T-helper 22 cell (primary cell): ENCODE data around the gene DYSF.

Experiments used
- DNase-seq: peaks from one replicate; pipeline ENCODE4 v3.0.0-alpha.2; 2020; ENCODE audit warnings: low read depth

Gene DYSF

DNA sequence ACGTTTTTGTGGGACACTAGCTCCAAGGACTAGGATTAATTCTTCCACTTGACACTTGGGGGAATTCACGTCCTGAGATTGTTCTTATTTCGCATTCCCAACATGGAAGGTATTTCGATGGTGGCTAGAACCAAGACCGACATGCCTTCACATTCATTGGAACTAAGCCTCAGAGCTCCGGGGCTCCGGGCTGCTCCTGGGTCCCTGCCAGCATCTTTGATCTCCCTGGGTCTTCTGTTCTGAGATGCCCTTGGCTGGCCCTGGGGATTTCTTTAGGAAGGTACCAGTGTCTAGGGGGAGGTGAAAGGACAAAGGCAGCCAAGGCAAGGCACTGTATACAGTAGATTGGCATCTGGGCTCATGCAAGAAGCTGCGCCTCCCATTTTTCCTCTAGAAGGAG is 76.8 kb downstream of the DYSF start:
- DNase-seq = no peak

DNA sequence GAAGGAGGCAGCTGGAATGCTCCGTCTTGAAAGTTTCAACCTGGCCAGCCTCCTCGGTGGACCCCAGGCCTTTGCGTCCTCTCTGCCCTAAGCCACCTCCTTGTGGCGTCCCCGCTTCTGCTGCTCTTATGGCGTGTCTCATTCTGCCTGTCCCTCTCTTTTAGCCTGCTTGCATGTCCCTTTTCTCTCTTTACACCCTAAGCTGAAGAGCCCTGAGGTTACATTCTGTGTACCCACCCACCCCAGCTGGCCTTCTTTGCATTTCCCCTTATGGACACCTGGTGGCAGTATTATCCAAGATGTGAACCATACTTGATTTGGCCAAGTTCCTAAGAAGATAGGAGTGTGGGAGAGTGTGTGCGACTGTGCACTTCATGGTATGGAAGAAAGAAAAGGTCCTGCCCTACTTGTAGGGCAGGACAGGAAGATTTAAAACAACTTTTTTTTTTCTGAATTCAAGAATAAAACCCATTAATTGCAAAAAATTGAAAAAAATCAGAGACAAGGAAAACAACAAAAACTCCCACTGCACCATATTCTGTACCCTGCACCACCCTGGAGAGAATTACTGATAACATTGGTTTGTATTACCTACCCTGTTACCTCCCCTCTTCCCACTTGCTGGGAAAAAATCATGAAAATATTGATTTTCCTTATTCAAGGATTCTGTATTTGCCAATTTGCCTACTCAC is 77.4 kb downstream of the DYSF start:
- DNase-seq = no peak

DNA sequence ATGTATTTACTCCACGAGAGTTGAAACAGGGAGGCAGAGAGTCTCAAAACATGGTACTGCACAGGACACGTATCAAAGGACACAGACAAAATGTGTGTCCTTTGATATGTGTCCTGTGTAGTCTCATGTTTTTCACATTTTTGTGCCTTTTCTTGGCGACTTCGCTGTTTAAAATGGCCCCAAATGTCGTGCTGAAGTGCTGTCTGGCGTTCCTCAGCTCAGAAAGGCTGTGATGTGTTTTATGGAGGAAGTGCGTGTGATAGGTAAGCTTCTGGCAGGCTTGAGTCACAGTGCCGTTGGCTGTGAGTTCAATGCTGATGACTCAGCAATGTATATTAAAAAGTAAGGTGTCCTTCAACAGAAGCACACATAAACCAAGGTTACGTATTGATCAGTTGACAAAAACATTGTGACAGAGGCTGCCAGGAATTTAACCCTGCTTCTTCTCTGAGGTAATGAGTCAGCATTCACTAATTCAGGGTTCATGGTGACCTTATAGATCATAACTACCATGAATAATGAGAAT is 78.2 kb downstream of the DYSF start:
- no peak for DNase-seq

DNA sequence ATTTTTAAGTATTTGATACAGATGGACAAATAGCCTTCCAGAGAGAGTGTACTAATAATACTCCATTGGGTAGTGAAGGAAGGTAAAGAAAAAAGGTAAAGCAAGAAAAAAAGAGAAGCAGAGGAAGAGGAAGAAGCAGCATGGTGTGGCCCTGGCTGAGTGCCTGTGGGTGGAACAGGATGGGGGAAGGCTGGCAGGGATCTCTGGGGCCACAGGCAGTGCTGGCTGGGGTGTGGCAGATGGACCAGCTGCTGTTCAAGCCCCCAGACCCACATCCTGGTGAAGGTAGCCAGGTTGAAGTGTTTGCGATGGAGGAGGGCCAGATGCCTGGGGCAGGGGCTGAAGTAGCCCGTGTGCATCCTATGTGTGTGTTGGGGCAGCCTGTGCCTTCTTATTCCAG is 79.0 kb downstream of the DYSF start:
- DNase-seq = no peak

DNA sequence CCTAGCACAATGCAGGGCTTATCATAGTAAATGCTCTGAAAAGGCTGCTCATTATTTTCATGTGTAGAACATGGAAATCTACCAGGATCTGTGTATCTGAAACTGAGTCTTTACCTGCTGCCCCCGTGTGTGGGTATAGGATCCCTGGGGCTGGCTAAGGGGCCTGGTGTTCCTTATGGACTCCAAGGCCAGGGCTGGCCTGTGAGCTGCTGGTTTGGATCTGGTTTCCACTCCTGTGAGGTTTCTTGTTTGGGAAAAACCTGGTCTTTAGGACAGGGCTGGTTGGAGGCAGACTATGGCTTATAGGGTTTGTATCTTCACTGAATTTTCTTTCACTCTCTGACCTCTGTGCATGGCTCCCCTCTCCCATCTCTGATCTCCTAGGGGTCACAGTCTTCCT is 80.8 kb downstream of the DYSF start:
- no peak for DNase-seq

DNA sequence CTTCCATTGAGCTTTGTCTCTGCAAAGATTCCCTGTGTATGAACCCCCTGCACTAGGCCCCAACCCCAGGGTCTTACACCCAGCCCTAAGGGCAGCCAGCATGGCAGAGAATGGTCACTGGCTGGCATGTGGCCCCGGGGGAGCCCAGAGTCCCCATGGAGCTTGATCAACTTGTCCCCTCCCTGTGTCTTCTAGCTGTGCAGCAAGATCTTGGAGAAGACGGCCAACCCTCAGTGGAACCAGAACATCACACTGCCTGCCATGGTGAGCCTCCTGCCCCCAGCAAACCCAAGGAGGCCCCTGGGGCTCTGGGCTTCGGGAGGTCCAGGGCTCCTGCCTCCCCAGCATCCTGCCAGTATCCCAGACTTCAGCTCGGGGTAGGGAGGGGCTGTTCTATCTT is 81.5 kb downstream of the DYSF start:
- DNase-seq = no peak

DNA sequence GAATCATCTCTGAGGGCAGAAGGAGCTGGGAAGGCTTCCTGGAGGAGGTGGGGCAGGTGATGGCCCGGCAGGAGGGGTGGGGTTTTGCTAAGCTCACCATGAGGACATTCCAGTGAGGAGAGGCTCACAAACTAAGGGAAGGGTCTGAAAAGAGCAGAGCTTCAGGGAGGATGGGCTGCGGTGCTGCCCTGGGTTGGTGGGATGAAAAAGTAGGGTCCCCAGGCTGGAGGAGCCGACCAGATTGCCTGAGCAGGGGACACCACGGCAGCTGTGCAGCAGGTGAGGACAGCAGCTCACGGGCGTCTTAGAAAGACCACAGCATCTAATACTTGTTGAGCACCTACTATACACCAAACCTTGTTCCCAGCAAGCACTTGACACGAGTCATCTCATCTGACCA is 82.2 kb downstream of the DYSF start:
- DNase-seq = no peak

DNA sequence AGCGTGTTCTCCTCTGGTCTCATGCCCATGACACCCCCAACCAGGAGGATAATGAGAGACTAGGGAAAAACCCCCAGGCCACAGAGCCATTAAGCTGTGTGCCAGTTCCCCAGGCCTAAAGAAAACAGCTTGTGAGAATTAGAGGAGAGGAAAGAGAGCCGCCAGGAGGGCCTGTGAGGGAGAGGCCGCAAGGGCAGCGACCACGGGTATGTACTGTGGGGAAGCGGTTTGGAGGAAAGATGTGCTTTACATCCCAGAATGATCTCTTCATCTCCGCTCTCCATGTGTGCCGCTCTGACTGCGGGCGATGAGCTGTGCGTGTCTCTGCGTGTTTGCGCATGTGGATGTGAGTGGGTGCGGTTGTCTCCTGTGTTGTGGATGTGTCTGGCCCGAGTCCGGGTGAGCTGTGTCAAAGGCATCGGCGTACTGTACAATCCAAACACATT is 82.9 kb downstream of the DYSF start:
- DNase-seq = no peak

DNA sequence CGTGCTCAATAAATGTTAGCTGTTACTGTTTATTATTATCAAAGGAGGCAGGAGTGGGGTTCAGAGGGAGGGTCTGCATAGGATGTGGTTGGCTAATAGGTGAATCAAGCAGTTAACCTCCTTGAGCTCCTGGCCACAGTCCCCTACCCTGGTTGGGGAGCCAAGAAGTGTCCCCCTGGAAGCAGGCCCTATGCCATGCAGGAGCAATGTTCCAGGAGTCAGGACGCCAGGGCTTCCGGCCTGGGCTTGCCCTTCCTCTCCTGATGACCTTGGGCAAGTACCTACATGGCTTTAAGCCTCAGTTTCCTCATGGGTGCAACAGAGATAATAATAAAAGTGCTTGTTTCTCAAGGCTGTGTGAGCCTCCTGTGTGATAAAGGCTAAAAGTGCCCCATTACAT is 84.9 kb downstream of the DYSF start:
- DNase-seq = no peak

DNA sequence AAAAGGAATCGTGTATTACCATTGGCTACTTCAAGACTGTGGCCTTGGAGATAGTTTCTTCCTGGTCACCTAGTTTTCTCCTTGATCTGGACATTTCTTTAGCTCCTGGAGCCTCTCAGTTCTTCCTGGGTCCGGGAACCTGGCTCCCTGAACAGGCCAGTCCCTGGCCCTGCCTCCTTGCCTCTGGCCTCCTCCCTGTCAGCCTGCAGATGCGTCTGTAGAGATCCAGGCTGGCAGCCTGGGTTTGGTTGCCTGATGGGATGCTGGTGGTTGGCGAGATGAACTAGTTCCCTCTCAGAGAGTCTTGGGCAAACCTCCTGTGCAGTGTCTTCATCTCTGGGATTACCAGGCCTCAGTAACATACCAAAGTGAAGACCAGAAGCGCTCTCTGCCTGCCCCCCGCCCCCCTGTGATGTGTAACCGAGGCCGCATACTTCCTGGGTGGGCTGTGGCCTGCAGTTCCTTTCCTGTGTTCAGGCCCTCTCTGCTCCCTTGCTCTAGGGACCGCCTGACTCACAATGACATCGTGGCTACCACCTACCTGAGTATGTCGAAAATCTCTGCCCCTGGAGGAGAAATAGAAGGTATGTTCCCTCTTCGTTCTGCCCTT is 85.4 kb downstream of the DYSF start:
- DNase-seq = no peak

DNA sequence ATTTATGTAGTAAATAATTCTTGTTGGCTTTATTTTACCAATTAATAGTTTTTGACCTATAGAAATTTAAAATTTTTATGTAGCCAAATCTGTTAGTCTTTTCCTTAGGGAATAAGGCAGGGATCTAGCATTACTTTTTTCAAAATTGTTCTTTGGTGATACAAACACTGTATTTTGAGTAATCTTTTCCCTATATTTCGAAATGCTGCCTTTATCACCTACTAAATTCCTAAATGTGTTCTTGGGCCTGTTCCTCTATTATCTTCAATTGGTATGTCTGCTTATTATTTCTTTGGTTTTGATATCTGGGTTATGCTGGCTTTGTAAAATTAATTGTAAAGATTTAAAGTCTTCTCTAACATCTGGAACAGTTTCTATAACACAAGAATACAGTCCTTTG is 87.5 kb downstream of the DYSF start:
- no peak for DNase-seq

DNA sequence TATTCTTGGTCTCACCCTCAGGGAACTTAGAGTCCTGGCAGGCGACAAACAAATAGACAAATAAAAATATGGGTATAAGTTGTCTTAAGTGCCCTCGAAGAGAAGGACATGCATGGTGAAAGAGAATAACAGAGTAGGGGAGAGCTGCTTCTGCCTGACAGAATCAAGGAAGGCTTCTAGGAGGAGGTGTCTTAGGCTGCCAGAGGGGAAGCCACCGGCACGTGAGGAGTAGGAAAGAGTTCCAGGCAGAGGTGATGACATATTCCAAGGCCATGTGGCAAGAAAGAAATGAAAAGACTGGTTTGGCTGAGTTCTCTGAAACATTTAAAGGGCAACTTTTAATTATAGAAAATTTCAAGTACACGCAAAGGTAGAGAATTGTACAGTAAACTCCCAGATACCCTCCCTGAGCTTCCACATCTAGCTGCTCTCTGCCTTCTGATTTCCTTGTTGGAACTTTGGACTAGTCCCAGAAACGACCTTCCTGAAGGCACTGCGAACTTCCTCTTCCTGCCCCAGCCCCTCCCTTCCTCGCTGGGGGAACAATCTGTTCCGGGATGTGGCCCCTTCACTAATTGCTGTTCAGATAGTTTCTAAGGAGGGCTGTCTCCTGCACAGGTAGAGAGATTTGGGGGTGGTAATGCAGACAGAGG is 91.7 kb downstream of the DYSF start:
- no peak for DNase-seq

DNA sequence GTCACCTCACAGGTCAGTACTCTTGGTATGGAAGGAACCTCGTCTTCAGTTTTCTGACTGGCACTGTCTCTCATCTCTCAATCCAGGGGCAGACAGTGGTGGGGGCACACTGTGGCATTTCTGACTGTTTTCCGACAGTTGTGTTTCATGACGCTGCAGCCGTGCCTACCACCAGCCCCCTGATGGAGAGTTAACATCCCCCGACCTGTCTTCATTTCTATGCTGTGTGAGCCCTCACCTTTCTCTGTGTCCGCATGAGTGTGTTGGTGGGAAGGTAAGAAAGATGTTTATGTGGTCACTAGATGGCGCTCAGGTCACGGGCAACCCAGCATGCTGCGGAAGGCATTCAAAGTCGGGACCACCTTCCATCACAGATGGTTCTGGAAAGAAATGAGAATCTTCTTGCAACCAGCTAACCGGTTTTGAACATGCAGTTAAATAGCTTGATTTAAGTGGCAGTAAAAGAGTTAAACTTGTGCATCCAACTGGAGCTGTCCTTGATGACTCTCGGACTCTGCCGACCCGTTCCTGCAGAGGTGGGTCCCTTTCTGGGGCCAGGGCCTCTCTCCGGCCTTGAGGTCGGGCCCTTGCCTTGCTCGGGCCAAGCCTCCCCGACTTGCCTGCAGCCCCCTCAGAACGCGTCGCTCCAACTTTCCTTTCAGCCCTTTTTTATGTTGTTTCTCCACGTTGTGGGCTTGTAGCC is 92.4 kb downstream of the DYSF start:
- no peak for DNase-seq

DNA sequence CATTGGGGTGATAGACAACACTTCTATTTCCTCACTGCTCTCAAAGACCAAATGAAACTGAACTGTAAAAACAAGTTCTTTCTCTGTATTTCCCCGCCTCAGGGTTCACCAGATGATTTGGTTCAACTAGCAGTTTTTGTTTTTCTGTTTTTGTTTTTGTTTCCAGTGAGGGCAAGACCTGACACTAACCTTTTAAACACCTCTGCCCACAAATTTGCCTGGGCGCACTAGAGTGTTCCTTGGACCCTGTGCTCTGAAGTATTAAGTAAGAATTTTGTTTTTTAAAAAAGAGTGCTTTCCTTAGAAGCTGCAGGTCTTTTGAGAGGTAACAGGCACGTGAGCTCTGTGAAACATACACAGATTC is 92.9 kb downstream of the DYSF start:
- DNase-seq = no peak

DNA sequence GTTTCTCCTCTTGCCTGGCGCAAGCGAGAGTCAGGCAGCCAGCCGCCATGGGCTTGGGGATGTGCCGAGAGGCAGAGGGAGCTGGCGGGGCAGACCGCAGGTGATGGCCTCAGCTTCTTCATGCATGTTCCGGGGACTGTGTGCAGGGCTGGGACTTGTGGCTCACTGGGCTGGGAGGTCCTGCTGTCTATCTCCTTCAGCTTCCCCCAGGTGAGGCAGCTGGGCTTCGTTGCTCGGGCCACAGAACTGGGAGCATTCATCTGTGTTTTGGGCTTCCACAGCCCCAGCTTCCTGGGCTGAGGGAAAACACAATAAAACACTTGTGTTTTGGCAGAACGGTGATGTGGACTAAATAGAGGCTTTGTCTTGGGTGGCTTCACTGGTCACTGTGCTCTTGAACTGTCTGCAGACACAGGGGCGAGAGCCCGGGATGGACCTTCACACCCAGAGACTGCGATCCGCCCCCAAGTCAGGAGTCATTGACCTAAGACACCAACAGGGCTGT is 93.5 kb downstream of the DYSF start:
- no peak for DNase-seq

DNA sequence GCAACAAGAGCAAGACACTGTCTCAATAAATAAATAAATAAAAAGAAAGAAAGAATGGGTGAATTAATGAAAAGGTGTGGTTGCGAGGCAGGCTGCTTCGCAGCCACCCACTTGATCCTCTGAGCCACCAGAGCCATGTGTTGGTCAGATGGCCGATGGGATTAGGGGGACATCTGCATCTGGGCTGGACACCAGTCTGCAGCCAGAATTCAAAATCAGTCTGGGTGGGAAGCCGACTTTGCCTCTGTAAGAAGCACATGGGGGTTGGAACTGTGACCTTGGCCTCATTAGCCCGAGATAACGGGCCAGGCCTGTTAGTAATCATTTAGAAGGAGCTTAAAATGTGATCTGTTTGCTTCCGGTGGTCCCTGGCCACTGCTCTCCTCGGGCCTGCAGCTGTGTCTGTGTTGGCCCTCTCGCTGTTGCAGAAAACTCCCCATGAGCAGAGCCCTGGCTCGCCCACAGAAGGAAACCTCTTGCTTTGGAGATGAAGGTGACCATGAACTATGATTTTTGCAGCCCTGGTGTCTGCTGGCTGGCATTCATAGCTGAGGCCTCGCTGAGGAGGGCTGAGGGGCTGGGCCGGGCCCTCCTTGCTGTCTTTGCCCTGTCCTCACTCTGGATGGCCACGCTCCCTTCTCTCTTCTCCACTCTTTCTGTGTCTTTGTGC is 94.4 kb downstream of the DYSF start:
- no peak for DNase-seq

DNA sequence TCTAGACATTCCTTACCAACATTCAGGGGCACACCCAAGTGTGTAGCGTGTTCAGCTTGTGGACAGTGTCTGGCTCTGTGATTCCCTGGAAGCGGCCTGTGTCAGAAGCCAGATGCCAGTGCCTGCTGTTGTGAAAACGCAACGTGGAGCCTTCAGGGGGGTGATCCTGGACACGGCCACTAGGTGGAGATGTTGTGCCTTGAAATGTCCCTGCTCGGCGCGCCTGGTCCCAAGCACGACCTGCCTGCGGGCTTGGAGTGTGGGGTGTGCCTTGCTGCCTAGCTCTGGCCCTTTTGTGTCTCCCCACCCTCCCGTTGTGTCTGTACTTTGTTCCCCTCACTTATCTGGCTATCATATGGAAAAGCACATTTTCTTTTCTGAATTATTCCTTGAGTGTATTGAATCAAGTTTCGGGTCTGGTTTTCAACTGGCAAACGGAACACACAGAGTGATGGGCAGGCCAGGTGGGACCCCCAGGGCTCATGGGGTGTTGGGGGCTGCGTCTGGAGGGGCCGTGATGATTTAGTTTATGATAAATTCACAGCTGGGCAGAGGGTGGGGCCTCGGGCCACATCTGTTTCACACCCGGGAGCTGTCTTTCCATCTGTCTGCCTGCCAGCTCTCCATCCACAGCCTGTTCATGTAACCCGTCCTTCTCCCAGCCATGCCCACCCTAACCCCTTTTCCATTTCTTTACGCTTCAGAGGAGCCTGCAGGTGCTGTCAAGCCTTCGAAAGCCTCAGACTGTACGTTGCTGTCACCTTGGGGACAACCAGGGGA is 95.5 kb downstream of the DYSF start:
- DNase-seq = peak; percentile 11

DNA sequence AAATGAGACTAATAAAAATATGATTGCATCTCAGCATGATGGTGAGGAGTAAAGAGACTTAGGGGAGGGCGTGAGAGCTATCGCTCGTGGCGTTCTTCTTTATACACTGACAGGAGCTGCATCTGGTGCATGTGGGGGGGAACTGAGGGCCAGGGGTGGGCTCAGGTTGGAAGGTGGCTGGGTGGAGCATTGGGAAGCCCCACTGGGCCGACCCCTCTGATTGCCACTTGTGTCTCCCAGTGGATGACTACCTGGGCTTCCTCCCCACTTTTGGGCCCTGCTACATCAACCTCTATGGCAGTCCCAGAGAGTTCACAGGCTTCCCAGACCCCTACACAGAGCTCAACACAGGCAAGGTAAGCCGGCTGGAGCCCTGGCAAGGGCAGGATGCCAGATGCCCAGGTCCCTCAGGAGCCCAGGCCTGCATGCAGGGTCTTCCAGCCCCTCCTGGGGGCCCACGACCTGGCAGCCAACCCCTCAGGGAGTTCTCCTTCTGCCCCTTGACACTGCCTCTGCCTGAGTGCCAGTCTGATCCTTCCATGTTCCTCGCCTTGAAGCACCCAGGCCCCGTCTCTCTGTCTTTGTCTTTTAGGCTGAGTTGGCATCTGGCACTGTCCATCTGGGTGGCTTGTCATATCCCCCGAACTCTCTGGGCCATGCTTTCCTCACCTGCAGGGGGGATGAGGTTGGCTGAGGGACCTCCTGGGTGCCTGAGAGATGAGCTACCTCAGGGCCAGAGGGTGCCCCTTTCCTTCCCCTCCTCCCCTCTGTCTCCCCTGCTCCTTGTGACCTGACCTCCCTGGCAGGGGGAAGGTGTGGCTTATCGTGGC is 97.7 kb downstream of the DYSF start:
- DNase-seq = no peak

DNA sequence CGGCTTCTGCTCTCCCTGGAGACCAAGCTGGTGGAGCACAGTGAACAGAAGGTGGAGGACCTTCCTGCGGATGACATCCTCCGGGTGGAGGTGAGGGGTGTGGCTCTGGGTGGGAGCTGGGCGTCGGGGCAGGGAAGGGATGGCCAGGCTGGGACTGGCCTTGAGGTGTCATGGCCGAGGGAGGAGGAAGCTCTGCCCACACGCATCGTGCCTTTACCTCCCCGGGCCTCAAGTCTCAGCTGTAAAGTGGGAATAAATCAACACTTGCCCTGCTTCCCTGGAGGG is 98.2 kb downstream of the DYSF start:
- DNase-seq = no peak

DNA sequence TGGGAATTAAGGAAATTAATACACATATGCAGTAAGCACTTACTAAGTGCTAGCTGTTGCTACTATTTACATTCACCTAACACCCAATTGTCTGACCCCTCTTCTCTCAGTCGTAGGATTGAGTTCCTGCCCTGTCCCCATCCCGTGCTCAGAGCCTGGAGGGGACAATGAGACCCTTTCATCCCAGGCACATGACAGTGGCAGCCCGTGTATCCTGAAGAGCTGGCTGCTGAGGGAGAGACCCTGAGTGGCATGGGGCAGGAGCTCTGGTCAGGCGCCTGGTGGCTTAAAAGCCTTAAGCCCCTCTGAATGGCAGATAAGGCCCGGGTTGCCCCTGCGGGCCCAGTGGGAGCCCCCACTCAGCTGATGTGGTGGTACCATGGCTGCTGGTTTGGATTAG is 99.0 kb downstream of the DYSF start:
- DNase-seq = no peak

DNA sequence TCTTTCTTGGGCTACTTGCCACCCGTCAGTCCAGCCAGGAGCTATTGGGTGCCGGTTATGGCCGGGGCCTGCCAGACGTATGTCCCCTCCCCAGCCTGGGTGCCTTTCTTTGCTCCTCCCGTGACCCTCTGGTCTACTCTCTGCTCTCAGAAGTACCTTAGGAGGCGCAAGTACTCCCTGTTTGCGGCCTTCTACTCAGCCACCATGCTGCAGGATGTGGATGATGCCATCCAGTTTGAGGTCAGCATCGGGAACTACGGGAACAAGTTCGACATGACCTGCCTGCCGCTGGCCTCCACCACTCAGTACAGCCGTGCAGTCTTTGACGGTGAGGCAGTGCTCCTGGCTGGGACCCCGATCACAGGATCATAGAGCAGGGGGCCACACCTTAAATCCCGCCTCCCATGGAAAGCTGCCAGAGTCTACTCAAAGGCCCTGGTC is 99.5 kb downstream of the DYSF start:
- DNase-seq = no peak
